KBM-7 (cell line): ENCODE measurements around the gene ELOVL6.

Experiments
- DNase-seq: peaks from one replicate; pipeline ENCODE4 v3.0.0-alpha.2; 2015
- in situ Hi-C: fragments of 300-500 bp; cut with MboI; formaldehyde crosslinking; loops from 2 replicates; pipeline ENCODE4 v1.14.3; 2020; ENCODE audit warnings: low sequenced_read_pairs, low pct_unique_long_range_greater_than_20kb, mixed read lengths

The ELOVL6 gene

DNA sequence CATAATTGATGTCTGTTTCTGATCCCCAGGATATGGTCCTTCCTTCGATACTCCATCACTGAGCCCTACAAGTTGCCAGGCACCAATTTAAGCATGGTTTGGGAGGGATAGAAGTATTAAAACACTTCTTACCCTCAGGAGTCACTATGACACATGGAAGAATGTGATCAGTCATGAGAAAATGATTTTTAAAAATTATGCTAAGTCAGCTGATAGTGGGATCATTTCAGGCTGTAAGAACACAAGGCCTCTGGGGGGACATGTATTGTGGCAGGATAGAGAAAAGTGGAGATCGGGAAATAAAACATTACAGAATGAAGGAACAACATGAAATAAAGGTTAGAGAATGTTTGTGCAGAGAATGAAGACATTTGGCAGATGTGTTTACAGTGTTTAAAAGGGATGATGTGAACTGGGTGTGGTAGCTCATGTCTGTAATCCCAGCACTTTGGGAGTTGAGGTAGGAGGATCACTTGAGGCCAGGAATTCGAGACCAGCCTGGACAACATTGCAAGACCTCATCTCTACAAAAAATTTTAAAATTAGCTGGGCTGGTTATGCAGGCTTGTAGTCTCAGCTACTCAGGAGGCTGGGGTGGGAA is 64.0 kb downstream of the ELOVL6 start:
- in situ Hi-C loops = no loop called here

DNA sequence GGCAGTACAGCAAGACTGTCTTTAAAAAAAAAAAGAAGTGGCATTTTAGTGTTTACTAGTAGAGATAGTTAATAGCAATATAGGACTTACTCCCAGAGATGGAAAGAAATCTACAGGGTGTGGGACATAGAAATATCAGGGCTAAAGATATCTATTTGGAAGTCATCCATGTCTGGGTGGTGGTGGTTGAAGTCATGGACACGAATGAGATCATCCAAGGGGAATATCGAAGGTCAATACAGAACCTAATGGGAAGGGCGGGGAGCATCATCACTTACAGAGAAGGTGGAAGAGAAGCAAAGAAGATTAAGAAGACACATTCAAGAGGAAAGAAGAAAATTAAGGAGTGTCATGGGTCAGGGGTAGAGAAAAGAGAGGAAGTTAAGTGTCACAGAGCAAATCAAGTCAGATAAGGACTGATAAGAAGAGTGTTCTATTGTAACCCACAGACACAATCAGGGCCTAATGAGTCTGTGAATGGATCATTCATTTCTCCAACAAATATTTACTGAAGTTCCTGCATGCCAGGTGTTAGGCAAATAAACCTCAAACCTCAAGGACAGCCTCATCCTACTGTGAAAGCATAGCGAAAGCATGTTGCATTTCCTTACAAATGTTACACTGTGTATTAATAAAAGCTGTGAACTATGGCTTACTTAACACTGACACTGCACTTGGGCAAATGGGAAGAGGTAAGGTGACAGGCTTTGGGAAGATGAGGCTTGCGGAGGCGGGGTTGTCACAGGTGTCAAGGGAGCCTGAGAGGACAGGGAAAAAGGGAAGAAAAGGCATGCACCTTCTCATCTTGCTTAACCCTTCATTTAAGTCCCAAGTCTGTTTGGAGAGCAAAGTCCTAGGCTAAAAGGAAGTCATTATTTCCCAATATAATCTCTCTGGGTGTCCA is 65.3 kb downstream of the ELOVL6 start:
- no peak for DNase-seq
- in situ Hi-C loops = no loop called here

More for the DNA sequence above, 64.0 kb downstream of the ELOVL6 start:
- DNase-seq = no peak

DNA sequence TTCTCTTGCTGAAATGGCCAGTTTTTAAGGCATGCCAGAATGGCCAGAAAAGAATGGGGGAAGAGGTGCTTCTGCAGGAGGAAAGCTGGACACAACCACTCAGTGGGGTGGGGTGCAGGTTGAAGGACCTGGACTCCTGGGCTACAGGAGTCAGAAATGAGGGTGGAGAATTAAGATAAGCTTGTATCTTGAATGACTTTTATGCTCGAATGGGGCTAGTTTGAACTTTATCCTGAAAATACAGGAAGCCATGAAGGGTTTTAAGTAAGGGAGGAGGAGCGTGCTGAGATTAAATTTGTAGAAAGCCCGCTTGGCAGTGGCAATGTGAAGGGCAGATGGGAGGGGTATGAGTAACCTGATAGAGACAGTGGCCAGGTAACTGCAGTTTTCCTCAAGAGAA is 66.5 kb downstream of the ELOVL6 start:
- in situ Hi-C loops = no loop called here
- DNase-seq = no peak

DNA sequence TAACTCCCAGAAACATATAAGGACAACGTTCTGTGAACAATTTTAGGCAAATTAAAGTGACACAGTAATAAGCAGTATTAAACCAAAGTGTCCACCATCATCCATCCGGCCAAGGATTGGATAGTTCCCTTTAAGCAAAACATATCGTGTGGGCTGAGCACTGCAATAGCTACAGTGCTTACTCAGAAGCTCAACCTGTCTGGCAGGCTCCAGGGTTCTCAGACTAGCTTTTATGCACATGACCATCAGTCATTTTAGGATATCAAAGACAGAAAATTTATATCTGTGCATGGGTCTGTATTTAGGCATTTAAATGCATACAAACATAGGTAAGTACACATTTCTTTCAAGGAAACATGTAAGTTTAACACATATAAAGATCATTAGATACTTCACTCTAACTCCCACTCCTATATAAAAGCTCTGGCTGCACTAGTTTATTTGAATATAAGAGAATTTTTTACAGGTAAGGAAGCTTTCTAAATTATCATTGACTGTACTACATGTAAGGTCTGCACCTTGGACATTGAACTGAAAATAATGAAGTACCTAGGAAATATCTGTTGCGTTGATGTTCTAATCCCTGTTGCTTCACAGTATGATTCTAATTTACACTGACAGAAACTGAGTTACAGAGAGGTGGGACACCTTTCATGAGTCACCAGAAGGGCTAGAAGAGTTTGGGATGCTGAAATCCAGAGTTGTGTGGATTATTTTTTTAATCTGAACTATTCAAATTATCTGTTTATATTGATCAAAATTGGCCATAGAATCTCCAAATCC is 67.6 kb downstream of the ELOVL6 start:
- in situ Hi-C loops = no loop called here
- DNase-seq = no peak

DNA sequence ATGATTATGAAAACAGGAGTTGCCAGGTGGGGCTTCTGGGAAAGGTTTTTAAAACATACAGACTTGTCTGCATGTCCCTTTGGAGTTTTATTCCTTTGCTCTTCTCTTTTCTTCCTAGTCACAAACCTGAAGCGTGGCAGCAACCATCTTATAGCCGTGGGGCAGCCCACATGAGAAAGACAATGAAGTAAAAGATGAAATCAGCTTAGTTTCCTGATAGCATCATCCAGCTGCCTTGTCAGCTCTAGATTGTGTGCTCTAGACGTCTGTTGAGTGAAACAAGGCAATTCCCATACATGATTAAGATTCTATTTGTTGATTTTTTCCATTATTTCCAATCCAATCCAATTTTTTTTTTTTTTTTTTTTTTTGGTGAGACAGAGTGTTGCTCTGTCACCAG is 68.9 kb downstream of the ELOVL6 start:
- DNase-seq = no peak
- in situ Hi-C loops = no loop called here

DNA sequence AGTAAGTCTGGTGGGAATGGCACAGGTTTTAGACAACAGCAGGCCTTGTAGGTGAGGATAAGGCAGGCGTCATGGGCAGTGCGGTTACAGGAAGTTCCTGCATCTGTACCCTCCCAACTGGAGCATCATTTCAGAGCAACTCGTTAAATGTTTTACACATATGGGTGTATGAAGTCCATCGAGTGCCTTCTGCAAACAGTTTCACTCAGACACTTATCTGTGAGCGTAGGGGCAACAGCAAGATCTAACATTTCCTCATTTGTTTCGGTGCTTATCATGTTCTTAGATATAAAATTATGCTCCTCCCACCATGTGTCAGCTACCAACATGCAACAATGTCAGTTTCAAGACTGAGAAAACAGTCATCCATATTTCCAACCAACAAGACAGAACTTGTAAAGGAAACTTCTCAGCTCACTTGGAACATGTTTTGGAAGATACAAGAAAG is 69.9 kb downstream of the ELOVL6 start:
- in situ Hi-C loops = no loop called here

DNA sequence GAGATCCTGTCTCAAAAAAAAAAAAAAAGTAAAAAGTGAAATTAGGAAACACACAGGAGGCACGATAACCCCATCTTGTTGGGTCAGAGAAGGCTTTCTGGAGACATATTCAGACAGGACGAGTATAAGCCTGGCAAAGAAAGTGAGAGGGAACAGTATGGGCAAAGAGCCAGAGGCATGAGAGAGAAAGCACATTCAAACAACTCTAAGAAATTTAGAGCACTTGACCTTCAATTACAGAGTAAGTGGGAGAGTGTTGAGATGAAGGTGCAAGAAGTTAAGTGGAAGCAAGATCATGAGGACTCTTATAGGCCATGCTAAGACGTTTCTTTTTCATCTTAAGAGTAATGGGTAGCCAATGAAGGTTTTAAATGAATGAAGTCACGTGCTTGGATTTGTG is 70.4 kb downstream of the ELOVL6 start:
- no peak for DNase-seq
- in situ Hi-C loops = no loop called here

More for the DNA sequence above, 69.9 kb downstream of the ELOVL6 start:
- DNase-seq = no peak

DNA sequence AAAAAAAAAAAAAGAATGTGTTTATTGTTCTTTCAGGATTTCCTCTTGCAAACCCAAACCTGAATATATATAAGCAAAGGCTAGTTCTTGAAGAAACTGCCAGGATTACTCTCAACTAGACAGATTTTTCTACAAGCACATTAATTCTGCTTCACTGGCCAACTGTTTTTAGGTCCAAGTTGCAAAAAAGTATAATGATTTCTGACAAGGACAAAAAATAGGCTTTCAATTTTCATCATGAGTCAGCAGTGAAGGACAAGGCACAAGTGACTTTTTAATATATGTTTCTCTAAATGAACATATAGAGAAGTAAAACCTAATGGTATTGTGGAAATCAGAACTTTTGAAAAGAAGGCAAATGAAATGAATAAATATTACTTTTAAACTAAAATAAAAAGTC is 73.7 kb downstream of the ELOVL6 start:
- DNase-seq = no peak
- in situ Hi-C loops = no loop called here

DNA sequence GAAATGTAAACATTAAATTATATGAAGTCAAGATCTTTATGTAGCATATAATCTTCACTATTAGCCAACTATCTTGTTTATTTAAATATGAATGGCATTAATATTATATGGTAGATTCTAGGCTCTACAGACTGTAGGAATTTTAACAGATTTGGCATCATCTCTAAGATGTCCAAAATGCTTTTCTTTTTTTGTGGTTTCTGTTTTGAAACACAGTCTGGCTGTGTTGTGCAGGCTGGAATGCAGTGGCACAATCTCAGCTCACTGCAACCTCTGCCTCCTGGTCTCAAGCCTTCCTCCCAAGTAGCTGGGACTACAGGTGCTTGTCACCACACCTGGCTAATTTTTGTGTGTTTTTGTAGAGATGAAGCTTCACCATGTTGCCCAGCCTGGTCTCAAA is 76.2 kb downstream of the ELOVL6 start:
- in situ Hi-C loops = no loop called here
- no peak for DNase-seq

DNA sequence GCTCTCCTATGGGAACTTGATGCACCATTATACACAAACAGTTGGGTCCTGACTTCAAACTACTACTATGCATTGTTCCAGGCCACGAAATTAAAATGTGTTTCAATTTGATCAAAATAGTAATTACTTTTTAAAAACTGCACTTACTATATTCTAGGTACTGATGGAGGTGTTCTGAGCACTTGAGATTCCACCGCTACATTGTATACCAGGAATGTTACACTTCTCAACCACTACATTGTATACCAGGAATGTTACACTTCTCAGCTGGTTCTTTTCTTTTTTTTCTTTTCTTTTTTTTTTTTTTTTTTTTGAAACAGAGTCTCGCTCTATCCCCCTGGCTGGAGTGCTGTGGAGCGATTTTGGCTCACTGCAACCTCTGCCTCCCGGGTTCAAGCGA is 77.9 kb downstream of the ELOVL6 start:
- no peak for DNase-seq
- in situ Hi-C loops = no loop called here

DNA sequence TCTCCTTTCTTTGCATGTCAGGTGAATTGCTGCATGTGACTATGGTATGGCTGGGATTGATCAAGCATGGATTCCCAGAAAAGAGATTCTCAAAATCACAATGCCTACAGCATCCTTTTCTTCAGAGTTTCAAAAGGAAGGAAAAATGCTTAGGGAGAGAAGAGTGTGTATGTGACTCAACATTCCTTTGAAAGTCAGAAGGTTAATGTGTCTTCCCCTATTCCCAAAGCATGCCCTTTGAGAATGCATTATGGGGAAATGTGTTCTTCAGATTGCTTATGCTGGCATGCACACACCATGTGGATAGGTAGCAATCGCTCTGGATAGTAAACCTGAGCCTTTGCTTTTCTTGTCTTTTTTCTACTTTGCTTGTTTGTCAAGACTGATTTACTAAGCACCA is 78.5 kb downstream of the ELOVL6 start:
- no peak for DNase-seq
- in situ Hi-C loops = no loop called here

DNA sequence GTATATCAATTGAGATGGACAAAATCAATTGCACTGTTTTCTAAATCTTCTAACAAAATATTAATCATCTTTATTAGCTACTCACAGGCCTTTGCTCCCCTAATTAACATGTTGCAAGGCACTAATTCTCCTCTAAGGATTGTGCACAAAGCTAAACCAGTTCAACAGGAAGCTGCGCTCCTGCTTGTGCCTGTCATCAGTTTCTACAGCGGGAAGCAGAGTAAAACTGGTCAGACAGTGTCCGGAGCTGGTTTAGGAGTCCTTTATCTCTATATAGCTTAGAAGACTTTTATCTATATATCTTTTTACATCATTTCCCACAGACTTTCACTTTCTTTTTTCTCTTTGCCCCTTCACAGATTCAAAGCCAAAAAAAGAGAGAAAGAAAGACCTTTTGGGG is 79.1 kb downstream of the ELOVL6 start:
- in situ Hi-C loops = no loop called here
- no peak for DNase-seq

DNA sequence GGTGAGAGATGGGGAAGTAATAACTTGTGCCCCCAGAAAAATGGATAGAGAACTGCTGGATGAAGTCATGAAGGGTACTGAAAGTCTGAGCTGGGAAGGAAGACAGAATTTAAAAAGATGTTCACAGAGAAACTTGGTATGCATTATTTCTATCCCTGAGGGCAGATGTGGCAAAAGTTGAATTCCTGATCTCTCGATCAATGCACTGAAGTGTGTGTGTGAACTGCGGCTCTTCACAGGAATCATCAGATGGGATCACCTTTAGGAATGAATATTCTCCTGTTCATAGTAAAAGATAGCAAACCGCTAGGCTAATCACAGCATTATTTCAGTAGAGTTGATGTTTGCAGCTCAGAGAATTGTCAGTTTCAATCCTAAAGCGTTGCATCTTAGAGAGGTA is 86.4 kb downstream of the ELOVL6 start:
- in situ Hi-C loops = no loop called here
- DNase-seq = no peak

DNA sequence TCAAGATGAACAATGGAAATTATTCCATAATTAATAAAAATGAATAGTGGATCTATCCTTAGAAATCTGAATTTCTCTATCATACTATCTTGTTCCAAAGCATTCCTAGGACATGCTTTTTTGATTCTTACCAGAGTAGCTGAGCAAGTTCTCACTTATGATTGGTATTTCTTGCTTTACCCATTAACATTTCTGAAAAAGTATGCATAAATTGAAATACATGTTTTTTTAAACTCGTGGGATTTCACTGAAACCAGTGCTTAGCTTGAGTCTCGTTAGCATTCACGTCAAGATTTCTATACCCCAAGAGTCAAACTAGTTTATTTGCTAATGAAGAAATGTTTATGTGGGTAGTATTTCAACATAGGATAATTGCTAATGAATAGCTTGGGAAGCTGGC is 89.0 kb downstream of the ELOVL6 start:
- in situ Hi-C loops = no loop called here
- no peak for DNase-seq

DNA sequence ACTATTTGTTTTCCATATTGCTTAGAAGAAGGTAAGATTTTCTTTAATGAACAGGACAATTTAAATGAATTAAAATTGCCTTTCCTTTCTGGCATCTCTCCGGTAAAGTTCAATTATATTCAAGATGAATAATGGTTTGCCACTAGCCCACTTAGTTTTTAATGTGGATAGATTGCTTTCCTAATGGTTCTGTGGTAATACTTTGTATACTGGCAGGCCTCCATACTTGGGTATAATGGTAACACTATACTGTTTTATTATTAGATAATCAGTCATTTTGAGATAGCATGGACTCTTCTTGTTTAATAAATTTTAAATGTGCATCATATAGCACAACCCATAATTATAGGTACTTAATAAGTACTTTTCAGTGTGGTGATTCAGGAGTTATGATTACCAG is 89.5 kb downstream of the ELOVL6 start:
- no peak for DNase-seq
- in situ Hi-C loops = no loop called here

DNA sequence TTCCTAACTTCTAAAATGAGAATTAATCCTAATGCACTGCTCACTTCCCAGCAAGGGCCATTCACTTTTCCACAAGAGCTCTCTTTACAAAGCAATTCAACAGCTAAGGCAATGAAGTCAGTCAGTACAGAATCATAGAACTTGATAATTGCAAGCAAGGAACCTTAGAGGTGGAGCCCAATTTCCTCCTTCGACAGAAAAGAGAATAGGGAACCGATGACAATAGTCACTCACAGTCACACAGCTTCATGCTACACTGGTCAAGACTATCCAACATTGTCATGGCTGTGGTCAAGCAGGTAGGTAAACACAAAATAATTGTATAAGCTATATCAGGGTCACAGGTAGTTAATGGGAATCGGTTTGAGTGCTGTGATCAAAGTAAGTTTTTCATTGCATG is 90.0 kb downstream of the ELOVL6 start:
- DNase-seq = no peak
- in situ Hi-C loops = no loop called here

DNA sequence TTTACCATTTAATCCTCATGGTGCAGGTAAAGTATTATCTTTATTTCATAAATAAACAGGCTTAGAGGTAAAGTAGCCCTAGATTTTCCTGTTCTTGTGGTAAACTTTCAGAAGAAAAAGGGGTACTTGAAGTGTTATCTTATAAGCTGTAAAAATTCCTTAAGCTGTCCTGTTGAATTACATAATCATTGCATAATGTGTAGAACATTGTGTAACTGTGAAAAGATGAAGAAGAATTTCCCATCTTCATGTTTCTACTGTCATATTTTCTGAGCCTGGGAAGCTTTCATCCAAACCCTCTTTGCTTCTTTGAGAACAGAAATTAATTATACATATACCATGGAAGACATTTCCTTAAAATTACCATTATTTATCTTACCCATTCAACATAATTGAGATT is 90.5 kb downstream of the ELOVL6 start:
- in situ Hi-C loops = no loop called here
- no peak for DNase-seq

DNA sequence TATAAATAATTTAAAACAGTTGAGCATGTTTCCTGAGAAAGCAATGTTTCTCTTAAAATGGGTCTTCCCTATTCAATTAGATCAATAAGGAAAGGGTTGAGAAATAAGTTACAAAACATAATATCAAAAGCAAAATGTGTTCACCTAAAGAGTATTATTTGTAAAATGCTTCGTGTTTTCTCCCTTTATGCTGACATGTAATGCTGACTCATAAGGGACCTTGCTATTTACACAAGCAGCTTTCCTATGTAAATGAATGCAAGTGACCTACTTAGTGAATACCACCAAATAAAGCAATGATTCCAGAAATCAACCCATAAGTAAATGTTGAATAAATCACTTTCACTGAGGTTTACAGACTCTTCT is 91.5 kb downstream of the ELOVL6 start:
- DNase-seq = no peak
- in situ Hi-C loops = no loop called here

DNA sequence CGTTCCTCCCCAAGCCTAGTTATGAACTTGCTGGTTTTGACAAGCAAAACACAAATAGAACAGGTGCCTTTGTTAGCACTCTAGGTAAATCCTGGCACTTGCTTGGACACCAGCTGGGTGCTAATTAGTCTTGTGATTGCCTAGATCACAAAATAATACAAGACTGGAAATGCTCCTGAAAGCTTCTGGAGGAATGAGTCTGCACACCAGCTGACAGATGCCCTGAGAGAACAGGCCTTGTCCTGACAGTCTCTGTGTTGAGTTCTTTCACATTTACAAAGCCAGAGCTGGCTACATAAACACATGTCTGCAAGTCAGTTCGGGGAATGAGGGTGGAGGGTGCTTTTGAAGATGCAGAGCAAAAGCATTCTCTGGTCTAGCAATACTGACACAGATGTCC is 93.8 kb downstream of the ELOVL6 start:
- no peak for DNase-seq
- in situ Hi-C loops = no loop called here

DNA sequence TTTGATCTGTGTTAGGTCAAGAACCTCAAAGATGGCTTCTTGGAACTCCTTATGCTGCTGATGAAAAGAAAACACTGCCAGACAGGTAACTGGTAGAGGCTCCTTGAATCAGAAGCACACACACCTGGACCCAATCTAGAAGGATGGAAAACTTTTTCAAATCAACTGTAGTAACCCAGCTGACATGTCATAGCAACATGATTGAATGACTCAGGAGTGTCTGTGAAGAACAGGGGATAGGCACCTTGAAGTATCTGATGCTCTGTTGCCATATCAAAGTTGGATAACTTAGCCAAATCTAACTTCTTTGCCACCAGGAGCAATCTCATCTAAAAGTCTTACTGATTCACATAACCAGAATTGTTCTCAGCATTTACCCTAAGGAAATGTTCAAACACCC is 98.8 kb downstream of the ELOVL6 start:
- DNase-seq = no peak
- in situ Hi-C loops = no loop called here
